Nucleus accumbens (tissue), 56 donors: ENCODE measurements around the gene FGF5.
A peak's percentile ranks its signal among the peaks of the same experiment; 100 is the strongest.
"Not testable (repeated sequence)": the region's sequence is repeated elsewhere in the genome, so short reads cannot be mapped to it uniquely, and the experiment has no call there.

ENCODE experiments used
- DNase-seq, 56 donors: peaks; one replicate each; lab custom pipeline; 2025; lab: John Stamatoyannopoulos, UW

Gene FGF5

GRCh38 chr4:80266253-80266901 is at the start of gene FGF5:
Gene FGF5 (plus strand): TSS chr4:80266664. CDS start chr4:80266825, 161 bp downstream.
- DNase-seq, result peak in 7 of 56 donors; percentile 2 to 50 (median 6)

DNA sequence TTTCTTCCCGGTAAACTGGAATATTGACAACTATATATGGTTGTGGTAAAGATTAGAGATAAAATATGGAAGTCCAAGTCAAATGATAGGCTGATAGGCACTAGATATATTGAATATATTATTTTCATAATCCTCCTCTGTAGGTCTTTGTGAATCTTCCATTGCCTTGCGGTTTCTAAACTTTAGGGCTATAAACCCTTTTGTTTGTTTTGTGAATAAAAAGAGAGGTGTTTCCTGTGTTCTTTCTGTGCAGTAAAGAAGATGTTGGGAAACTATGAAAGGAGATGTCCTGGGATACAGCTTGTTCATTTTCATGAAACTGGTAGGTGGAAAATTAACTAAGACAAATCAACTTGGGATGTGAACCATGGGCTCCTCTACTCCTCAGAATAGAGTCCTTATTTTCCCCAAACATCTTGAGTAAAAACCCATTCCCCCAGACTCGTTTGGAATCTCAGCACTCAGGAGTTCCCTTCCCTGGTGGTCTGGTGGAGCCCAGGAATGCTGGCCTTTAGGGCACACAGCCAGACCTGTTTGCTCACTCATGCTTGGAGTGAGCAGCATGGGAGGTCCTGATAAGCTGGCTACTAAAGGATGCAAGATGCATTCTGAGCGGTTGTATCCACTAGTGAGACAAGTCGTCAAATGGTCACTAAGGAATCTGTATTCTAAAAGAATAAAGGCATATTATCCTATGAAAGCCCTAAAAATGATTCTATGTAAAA is 47.0 kb upstream of the FGF5 start:
- no peak for DNase-seq

- DNase-seq, result no peak
Measured at GRCh38 chr4:80220711-80221110, 45.8 kb upstream of the FGF5 start.

GRCh38 chr4:80221161-80221560 is 45.3 kb upstream of the FGF5 start:
- DNase-seq, result no peak

- DNase-seq, result no peak
Measured at GRCh38 chr4:80225595-80225994, 40.9 kb upstream of the FGF5 start.

- DNase-seq, result no peak
Measured at GRCh38 chr4:80226094-80226493, 40.4 kb upstream of the FGF5 start.

GRCh38 chr4:80228460-80228859 is 38.0 kb upstream of the FGF5 start:
- no peak for DNase-seq

DNA sequence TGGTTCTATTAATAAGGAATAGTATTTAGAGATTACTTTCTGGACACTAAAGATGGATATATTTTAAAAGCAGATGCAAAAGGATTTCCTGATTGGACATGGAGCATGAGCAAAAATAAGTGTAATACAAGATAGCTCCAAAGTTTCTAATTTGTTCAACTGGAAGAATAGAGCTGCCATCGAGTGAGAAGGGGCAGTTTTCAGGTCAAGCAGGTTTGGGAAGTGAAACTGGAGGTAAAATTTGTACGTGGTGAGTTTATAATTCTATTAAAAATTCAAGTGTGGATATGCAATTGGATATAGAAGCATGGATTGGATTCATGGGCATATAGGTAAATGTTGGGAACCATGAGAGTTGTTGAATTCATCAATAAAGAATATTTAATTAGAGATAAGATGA is 37.3 kb upstream of the FGF5 start:
- DNase-seq, result no peak

- DNase-seq, result no peak
Measured at GRCh38 chr4:80229590-80229989, 36.9 kb upstream of the FGF5 start.

DNA sequence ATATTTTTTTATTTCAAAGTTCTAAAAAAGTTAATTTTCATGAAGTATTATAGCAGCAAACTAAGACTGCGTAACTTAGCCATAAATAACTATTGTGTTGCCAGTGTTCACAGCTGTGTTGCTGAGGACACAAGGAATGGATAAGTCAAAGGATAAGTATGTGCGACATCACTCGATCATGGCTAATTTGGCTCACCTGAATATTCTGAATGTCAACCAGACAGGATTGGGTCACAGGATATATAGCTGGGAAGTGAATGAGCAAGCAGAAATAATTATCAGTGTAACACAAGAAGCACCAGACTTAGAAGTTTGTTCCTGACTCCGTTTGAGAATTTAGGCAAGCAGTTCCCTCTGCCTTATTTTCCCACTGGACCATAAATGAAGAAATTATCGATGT is 35.3 kb upstream of the FGF5 start:
- no peak for DNase-seq

DNA sequence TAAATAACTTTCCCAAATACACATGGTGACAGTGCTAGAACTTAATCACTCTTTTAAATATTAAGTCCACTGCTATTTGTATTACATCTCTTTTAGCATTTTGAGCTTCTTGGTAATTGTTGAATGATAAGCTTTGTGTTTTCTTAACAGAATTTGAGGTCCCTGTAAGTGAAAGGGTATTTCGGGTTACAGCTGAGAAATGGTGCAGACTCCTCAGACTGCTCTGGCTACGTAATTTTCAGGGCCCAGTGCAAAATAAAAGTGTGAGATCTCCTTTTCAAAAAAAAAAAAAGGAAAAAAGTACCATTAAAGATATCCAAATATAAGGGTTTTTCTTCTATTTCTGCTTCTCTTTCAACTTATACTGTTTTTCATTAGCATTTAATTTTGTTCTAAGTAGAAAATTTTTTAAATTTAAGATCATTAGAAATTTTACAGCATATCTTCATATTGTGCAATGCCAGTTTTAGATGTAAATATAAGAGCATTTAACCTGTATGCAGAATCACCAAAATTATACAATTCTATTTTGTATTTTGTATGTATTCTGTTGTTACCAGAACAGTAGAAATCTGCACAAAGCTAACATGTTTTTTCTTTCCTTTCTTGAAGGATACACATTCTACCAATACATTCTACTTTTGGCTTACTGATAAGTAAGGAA is 33.6 kb upstream of the FGF5 start:
- DNase-seq, result no peak

DNA sequence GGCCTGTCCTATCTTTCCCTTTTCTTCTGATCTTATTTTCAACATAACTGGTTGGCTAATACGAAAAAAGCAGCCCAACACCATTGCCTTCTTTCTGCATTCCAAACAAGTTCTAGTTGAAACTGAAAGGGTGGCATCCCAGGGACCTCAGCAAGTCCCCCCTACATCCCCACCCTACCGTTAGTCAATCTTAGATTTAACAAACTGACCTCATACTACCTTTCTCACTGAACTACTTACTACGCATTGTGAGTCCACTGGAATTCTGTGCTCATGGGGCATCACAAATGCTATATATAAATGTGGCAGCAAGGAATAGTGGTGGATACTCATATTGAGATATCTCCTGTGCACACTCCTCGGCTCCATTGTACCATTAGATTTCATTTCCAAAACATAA is 33.1 kb upstream of the FGF5 start:
- no peak for DNase-seq

DNA sequence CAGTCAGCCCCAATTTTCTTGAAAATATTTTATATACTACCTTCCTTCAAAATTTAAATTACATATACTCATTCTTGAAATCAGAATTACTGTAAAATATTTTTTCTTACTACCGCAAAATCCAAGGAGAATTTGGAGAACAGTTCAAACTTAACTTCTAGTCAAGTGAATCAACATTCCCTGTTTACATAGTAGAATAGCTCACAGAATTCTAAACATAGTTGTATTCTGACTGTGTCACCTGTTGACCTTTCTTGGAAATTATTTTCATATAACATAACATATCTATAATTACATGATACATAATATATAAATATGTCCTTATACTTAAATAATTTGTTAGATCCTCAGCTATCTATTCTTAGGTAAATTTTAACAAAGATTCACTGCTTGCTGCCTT is 31.0 kb upstream of the FGF5 start:
- no peak for DNase-seq

DNA sequence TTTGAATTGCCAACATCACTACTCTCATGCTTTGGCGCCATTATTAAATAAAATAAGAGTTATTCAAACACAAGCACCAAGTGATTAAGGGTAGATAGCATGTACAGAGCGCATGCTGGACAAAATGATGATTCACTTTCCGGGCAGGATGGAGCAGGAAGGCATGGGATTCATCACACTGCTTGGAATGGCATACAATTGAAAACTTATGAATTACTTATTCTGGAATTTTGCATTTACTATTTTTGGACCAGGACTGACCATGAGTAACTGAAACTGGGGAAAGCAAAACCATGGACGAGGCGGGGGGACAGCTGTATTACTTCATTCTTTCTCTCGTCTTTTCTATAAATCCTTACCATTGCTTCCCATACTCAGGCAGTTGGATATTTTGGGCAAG is 28.5 kb upstream of the FGF5 start:
- no peak for DNase-seq

GRCh38 chr4:80239480-80240150 is 26.8 kb upstream of the FGF5 start:
- DNase-seq, result no peak

- no peak for DNase-seq
Measured at GRCh38 chr4:80240976-80241375, 25.5 kb upstream of the FGF5 start.

DNA sequence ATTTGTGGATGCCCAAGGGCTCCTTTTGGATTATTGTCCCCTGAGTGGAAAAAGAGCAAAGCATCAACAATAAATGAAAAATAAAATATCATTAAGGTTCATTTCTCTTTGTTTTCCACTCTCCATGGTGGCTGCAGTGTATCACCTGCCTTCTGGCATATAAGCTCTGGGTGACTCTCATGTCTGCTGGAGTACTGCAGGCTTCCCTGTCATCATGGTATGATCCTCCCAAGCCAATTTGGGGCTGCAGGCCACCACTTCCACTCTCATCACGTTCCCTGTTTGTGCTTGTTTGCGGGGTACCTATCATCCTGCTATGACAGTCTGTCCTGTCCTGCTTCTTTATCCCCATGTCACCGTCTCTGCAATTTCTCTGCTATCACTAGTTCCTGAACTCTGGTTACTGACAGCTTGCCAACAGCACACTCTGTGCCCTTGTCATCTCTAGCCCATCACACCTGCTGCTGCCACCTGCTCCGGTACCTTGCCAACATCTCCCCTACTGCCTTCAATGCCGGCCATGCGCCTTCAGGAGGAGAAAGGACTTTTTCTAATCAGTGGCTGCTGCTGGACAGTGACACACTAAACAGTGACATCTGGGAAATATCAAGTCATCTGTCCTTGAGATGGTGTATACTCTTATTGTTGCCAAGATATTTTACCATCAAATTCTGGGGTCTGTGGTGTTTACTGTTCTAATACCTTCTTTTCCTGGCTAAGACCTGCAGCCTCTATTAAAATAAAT is 23.0 kb upstream of the FGF5 start:
- no peak for DNase-seq

DNA sequence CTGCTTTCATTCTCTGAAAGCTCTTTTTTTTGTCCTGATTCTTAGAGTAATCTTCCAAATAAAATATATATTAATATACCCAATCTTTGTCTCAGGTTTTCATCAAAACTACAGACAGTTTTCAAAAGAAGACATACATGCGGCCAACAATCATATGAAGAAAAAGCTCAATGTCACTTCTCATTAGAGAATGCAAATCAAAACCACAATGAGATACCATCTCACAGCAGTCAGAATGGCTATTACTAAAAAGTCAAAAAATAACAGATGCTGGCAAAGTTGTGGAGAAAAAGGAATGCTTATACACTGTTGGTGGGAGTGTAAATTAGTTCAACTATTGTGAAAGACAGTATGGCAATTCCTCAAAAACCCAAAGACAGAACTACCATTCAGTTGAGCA is 19.0 kb upstream of the FGF5 start:
- DNase-seq, result not testable (repeated sequence)

- no peak for DNase-seq
Measured at GRCh38 chr4:80249144-80249543, 17.3 kb upstream of the FGF5 start.

GRCh38 chr4:80252427-80252826 is 14.0 kb upstream of the FGF5 start:
- DNase-seq, result no peak

DNA sequence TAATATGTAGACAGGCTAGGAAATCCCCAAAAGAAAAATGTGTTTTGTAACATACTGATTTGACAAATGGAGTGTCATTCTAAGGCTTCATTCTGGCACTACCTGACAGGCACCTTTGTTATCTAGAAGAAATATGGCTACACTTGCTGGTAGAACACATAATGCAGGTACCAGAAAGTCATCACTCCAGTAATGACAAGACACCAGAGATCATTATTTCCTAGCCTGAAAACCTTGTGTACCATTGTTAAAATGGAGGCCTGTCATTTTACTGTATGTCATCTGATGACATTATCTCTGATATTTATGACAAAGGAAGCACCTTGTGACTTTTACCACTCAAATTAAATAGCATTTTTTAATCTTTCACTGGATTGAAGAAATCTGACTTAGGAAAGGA is 13.5 kb upstream of the FGF5 start:
- DNase-seq, result no peak
